HepG2 (cell line): Measurements from ENCODE around the gene CAPN15. TPM values are rescaled to one million over a fixed set of nuclear protein-coding genes. Genes with fewer than 3 reads are reported as not detected.

Experiments used
- CEBPG ChIP-seq: IDR thresholded peaks from 2 replicates; pipeline ENCODE4 v1.6.1; 2016
- DMAP1 ChIP-seq: IDR thresholded peaks from 2 replicates; pipeline ENCODE4 v1.6.1; 2016
- EHMT2 ChIP-seq: fragments of 200-600 bp; sonication (generic); IDR thresholded peaks from 2 replicates; pipeline ENCODE4 v1.7.0; 2017; ENCODE audit warnings: antibody characterized with exemption, low read depth, low read length, borderline replicate concordance
- FOXK2 ChIP-seq: fragments of 450-650 bp; IDR thresholded peaks from 2 replicates; pipeline ENCODE4 v1.6.1; 2016
- HNRNPL ChIP-seq: fragments of 200-400 bp; formaldehyde crosslinking; IDR thresholded peaks from 2 replicates; pipeline ENCODE4 v1.6.1; 2017; ENCODE audit warnings: mild to moderate bottlenecking, low read depth, low read length
- NR1H2 ChIP-seq: sonication (generic); formaldehyde crosslinking; IDR thresholded peaks from 2 replicates; pipeline ENCODE4 v1.8.1; 2022; ENCODE audit warnings: low read depth, missing genetic modification reagents, borderline replicate concordance
- PHB2 ChIP-seq: fragments of 450-650 bp; IDR thresholded peaks from 2 replicates; pipeline ENCODE4 v1.6.1; 2018; ENCODE audit not compliant: partially characterized antibody
- PHF5A ChIP-seq: IDR thresholded peaks from one replicate; pipeline ENCODE4 v1.6.1; 2018; ENCODE audit warnings: low read depth, missing genetic modification reagents; ENCODE audit not compliant: unreplicated experiment
- SATB2 ChIP-seq: sonication (generic); formaldehyde crosslinking; IDR thresholded peaks from 2 replicates; pipeline ENCODE4 v1.5.0; 2020; ENCODE audit warnings: missing genetic modification reagents
- SRSF9 ChIP-seq: fragments of 200-400 bp; formaldehyde crosslinking; IDR thresholded peaks from 2 replicates; pipeline ENCODE4 v1.6.1; 2018; ENCODE audit warnings: borderline replicate concordance, mild to moderate bottlenecking, low read depth, low read length; ENCODE audit not compliant: insufficient read depth, poor library complexity, severe bottlenecking
- ZBTB37 ChIP-seq: sonication (generic); formaldehyde crosslinking; IDR thresholded peaks from 2 replicates; pipeline ENCODE4 v1.4.0; 2020; ENCODE audit warnings: mild to moderate bottlenecking, missing genetic modification reagents
- ZFP91 ChIP-seq: sonication (generic); formaldehyde crosslinking; IDR thresholded peaks from 2 replicates; pipeline ENCODE4 v1.9.0; 2022; ENCODE audit warnings: missing genetic modification reagents, mild to moderate bottlenecking, borderline replicate concordance
- ZMAT3 ChIP-seq: sonication (generic); formaldehyde crosslinking; conservative IDR thresholded peaks from 2 replicates; pipeline ENCODE4 v1.7.0; 2021; ENCODE audit warnings: missing genetic modification reagents
- ZNF34 ChIP-seq: sonication (generic); formaldehyde crosslinking; IDR thresholded peaks from 2 replicates; pipeline ENCODE4 v1.4.0; 2020; ENCODE audit warnings: mild to moderate bottlenecking, missing genetic modification reagents, borderline replicate concordance
- ZNF383 ChIP-seq: sonication (generic); formaldehyde crosslinking; IDR thresholded peaks from 2 replicates; pipeline ENCODE4 v1.4.0; 2020; ENCODE audit warnings: missing genetic modification reagents, mild to moderate bottlenecking, borderline replicate concordance
- ZNF451 ChIP-seq: sonication (generic); formaldehyde crosslinking; IDR thresholded peaks from 2 replicates; pipeline ENCODE4 v1.5.0; 2020; ENCODE audit warnings: mild to moderate bottlenecking, missing genetic modification reagents
- ZNF737 ChIP-seq: sonication (generic); formaldehyde crosslinking; IDR thresholded peaks from 2 replicates; pipeline ENCODE4 v1.5.0; 2020; ENCODE audit warnings: missing genetic modification reagents, mild to moderate bottlenecking, borderline replicate concordance
- ZNF775 ChIP-seq: sonication (generic); formaldehyde crosslinking; IDR thresholded peaks from 2 replicates; pipeline ENCODE4 v1.4.0; 2020; ENCODE audit warnings: missing genetic modification reagents, mild to moderate bottlenecking, moderate library complexity, borderline replicate concordance
- ZNF816 ChIP-seq: sonication (generic); formaldehyde crosslinking; IDR thresholded peaks from 2 replicates; pipeline ENCODE4 v1.8.0; 2022; ENCODE audit warnings: missing genetic modification reagents, mild to moderate bottlenecking, borderline replicate concordance
- ZSCAN29 ChIP-seq: sonication (generic); formaldehyde crosslinking; conservative IDR thresholded peaks from 2 replicates; pipeline ENCODE4 v1.4.0; 2020; ENCODE audit warnings: mild to moderate bottlenecking, missing genetic modification reagents
- polyA plus RNA-seq, 8 experiments: library from polyadenylated mRNA; depleted of rRNA in 3 of 8; stranded (reverse) in 7 of 8; unstranded in 1 of 8; fragments of >200 nt; fragmentation: Illumina TruSeq in 4 of 8; extraction: Trizol in 4 of 8; gene quantifications; 2 replicates each; pipeline versions ENCODE4 v1.2.1 to v1.2.3, GENCODE V29; 2011 to 2016; ENCODE audit warnings: low read depth in 4 of 8, missing spikeins in 1 of 8, mixed read lengths in 1 of 8; ENCODE audit not compliant: insufficient read depth in 1 of 8
- total RNA-seq, 5 experiments: library from RNA; depleted of rRNA; stranded (reverse); fragments of >200 nt; fragmentation: Illumina TruSeq; extraction: Trizol; gene quantifications; 2 replicates each; pipeline ENCODE4 v1.2.3, GENCODE V29; 2016; ENCODE audit warnings: low read depth in 1 of 5
- TF ChIP-seq, protein P1 (sequence below): sonication (generic); formaldehyde crosslinking; IDR thresholded peaks from 2 replicates; pipeline ENCODE4 v1.5.0; 2020; ENCODE audit warnings: missing genetic modification reagents, mild to moderate bottlenecking, borderline replicate concordance
- TF ChIP-seq, protein P2 (sequence below): sonication (generic); formaldehyde crosslinking; IDR thresholded peaks from 2 replicates; pipeline ENCODE4 v1.4.0; 2020; ENCODE audit warnings: missing genetic modification reagents

The CAPN15 gene
- total and polyA plus RNA-seq, 2 of the 13 experiments (the other 11 are each of a cell fraction or from before 2014, with no cell fraction given): 14.9 to 24.5 TPM

DNA sequence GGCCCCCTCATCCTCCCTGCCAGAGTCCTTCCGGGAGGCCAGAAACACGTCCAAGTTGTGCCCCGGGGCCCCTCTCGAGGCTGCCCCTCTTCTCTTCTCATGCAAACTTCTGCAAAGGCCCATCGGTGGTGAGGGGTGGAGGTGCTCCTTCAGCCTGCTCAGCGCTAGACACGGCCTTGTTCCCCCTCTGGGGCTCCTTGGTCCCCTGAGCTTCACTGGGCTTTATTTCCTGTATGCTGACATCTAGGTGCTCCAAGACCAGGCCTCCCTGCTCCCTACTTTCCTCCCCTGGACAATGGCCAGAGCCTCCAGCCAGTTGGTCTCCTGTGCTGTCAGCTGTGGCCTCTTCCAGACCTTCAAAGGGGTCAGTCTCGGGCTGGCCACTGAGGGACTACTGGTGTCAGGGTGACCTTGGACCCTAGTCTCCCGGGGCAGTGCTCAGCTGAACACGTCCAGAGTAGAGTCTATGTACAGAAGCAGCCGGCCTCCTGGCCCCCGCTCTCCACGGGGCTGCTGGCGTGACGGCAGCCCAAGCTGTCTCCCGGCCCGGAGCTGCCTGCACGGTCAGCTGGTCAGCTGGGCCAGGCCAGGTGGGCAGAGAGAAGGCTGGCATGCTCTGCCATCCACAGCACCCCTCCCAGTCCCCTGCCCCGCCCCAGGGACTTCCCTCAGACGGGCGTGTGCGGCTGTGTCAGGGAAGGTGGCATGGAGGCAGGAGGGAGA, 30.9 kb downstream of the CAPN15 start (continued):
- TF ChIP-seq, protein P1, sequence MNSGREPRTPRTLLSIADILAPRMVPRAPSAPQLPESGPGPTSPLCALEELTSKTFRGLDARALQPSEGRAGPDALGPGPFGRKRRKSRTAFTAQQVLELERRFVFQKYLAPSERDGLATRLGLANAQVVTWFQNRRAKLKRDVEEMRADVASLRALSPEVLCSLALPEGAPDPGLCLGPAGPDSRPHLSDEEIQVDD (CRISPR knock-in tag): no peak
- TF ChIP-seq SRSF9 (no peak), CEBPG (CRISPR knock-in tag) (no peak), PHB2 (no peak), ZBTB37 (no peak), ZNF451 (CRISPR knock-in tag) (no peak), HNRNPL (peak; percentile 96), ZNF775 (no peak), ZNF816 (CRISPR knock-in tag) (no peak), FOXK2 (no peak), ZNF737 (CRISPR knock-in tag) (no peak), PHF5A (CRISPR knock-in tag) (peak; percentile 50), SATB2 (CRISPR knock-in tag) (no peak), ZFP91 (CRISPR knock-in tag) (peak; percentile 64; the same call in 1 of the 2 replicates), ZMAT3 (CRISPR knock-in tag) (peak; percentile 91), ZNF383 (CRISPR knock-in tag) (no peak), NR1H2 (CRISPR knock-in tag) (no peak), ZSCAN29 (peak; percentile 36; the same call in 1 of the 2 replicates), DMAP1 (CRISPR knock-in tag) (no peak), EHMT2 (no peak), ZNF34 (no peak)
- TF ChIP-seq, protein P2, sequence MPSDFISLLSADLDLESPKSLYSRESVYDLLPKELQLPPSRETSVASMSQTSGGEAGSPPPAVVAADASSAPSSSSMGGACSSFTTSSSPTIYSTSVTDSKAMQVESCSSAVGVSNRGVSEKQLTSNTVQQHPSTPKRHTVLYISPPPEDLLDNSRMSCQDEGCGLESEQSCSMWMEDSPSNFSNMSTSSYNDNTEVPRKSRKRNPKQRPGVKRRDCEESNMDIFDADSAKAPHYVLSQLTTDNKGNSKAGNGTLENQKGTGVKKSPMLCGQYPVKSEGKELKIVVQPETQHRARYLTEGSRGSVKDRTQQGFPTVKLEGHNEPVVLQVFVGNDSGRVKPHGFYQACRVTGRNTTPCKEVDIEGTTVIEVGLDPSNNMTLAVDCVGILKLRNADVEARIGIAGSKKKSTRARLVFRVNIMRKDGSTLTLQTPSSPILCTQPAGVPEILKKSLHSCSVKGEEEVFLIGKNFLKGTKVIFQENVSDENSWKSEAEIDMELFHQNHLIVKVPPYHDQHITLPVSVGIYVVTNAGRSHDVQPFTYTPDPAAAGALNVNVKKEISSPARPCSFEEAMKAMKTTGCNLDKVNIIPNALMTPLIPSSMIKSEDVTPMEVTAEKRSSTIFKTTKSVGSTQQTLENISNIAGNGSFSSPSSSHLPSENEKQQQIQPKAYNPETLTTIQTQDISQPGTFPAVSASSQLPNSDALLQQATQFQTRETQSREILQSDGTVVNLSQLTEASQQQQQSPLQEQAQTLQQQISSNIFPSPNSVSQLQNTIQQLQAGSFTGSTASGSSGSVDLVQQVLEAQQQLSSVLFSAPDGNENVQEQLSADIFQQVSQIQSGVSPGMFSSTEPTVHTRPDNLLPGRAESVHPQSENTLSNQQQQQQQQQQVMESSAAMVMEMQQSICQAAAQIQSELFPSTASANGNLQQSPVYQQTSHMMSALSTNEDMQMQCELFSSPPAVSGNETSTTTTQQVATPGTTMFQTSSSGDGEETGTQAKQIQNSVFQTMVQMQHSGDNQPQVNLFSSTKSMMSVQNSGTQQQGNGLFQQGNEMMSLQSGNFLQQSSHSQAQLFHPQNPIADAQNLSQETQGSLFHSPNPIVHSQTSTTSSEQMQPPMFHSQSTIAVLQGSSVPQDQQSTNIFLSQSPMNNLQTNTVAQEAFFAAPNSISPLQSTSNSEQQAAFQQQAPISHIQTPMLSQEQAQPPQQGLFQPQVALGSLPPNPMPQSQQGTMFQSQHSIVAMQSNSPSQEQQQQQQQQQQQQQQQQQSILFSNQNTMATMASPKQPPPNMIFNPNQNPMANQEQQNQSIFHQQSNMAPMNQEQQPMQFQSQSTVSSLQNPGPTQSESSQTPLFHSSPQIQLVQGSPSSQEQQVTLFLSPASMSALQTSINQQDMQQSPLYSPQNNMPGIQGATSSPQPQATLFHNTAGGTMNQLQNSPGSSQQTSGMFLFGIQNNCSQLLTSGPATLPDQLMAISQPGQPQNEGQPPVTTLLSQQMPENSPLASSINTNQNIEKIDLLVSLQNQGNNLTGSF (CRISPR knock-in tag): no peak
